Stimulated activated CD8-positive, alpha-beta memory T cell treated with anti-CD3 and anti-CD28 coated beads, Interleukin-7, amount 100 ng/mL, for 1 hour (primary cell): ENCODE data around the gene JPH4.
"Not testable (repeated sequence)": the region's sequence is repeated elsewhere in the genome, so short reads cannot be mapped to it uniquely, and the experiment has no call there.

Source experiments
- DNase-seq, 2 donors: peaks; one replicate each; pipeline ENCODE4 v3.0.0-alpha.2; 2020; ENCODE audit warnings: low read depth in 2 of 2

Gene JPH4

DNA sequence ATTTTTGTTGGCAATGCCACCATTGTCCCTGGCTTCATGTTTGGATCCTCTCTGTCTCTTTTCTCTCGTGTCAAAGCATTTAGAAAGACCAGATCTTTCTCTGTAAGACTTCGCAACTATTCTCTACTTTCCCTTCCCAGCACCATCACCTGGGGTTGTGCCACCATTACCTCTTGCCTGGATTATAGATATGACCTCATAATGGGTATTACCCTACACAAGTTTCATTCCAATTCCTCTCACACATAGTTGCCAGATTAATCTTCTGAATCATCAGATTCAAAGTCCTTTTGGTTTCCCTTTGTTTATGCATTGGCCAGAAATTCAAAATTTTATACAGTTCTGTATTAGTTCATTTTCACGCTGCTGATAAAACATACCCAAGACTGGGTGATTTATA is 30.4 kb upstream of the JPH4 start:
- DNase-seq, result no peak

DNA sequence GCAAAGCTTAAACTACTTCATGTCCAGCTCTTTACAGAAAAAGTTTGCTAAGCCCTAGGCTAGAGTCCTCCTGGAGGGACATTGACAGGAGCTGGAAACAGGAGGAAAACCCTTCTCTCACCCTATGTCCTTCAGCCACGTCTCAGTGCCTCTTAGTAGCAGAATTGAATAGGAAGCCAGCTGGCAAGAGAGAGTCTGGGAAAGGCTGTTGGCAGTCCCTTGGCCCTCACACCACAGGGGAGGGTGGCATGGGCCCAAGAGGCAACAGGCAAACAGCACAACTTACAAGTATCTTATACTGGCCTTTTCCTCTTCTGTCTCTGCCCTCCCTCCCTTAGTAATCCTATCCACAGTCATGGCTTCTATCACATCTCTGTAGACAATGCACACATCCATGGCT is 29.9 kb upstream of the JPH4 start:
- no peak for DNase-seq

DNA sequence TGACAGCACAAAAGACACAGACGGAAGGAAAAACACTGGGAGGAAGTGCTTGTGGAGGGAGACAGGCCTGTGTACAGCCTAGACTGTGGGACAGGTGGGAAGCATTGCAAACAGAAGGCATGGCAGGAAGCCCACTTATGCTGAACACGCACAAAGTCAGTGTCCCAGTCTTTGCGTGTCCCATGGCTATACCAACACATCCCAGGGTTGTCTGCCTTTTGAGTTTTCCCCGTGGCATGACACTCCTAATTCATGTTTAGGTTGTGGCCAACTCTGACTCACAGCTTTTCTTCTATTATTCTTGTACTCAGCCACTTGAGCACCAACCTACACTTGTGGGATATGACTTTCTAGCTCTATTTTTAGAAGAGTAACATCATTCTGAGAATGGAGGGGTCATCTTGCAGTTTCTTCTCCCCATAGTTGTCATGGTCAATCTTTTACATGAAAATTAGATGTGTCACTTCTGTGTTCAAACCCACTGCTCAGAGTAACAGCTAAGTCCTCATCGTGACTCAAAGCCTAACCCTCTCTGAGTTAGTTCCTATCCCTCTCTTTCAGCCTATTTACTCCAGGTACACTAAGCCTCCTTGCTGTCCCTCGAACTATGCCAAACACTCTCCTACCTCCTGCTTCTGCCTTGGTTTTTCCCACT is 27.5 kb upstream of the JPH4 start:
- no peak for DNase-seq

DNA sequence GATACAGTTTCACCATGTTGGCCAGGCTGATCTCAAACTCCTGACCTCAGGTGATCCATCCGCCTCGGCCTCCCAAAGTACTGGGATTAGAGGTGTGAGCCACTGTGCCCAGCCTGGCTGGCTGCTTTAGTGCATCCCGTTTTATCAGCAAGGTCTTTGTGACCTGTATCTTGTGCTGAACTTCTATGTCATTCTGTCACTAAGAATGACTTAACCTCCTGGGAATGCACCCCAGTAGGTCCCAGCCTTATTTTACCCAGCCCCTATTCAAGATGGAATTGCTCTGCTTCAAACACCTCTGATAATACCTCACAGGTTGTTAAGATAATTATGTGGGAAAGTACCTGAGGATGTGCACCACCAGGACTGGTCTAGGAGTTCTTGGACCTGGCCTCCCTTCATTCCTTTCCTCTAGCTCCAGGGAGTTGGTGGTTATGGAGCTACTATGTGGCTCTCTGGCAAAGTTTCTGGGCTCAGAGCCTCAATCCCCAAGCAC is 26.1 kb upstream of the JPH4 start:
- no peak for DNase-seq

DNA sequence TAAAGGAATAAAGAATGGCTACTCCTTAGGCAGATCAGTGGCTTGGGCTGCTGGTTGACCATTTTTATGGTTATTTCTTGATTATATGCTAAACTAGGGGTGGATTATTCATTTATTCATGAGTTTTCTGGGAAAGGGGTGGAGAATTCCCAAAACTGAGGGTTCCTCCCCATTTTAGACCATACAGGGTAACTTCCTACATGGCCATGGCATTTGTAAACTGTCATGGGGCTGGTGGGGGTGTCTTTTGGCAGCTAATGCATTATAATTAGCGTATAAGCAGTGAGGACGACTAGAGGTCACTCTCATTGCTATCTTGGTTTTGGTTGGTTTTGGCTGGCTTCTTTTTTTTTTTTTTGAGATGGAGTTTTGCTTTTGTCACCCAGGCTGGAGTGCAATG is 25.6 kb upstream of the JPH4 start:
- no peak for DNase-seq

DNA sequence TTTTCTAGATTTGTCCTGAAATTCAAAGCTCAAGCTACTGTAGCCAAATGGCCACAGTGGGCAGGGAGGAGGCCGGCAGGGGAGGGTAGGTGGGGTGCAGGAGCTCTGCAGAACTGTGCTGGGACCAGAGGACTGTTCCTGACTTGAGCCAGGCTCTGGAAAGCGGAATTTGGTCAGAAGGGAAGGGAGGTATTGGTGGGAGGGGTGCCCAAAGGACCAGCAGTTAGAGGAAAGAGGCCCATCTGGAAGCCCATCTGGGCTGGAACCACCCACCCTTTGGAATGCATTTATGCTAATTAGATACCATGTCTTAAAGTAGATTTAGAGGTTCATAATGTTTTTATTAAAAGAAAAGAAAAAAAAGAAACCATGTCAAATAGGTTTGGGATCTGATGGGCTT is 24.5 kb upstream of the JPH4 start:
- no peak for DNase-seq

DNA sequence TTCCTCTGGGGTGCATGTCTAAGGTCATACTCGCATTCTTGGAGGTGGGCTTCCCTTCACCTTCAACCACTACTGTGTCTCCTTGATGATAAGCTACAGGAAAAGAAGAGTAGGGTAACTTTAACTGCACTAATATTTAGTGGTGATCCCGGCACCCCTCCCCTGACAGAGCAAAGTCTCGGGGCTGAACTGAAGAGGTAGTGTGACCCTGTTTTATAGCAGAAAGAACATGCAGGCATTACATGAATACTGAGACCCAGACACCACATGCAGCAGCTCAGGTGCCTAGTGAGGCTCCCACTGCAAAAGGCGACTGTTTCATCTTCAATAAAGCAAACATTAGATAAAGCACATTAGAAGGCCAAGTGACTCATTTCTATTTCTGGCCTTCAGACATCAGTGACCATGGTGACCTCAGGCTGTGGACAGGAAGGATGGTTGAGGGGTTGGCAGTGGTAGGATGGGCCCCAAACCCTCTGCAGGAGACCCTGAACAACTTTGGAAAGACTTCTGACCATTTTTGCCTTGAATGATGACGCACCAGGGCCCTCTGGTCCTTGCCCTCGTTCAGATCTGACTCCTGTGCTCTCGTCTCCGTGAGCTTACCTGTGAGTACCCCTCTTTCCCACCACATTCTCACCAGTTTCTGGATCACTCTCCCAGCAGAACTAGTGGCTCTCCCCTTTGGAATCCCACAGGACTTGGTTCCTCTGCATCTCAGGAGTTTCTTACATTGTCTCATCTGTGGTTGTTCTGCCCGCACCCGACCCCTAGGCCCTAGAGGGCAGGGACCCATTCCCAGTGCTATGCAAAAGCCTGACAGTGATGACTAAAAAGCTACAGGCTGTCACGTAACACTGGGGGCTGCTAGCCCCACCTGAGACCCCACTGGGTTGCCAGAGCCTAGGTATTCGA is 23.8 kb upstream of the JPH4 start:
- DNase-seq, result no peak

DNA sequence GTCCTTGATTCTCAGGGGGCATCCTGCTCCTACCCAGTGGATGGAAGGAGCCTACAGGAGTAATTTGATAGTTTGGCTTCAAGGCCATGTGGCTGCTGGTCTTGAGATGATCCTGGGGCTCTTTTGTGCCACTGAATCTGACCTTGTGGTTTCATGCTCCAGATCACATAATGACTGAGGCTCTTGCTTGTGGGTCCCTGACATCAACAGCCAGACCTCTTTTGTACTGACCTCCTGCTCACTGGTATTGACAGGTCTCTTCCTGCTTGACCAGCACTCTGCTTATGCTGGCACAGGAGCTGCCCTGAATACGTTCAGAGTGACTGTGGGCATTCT is 23.2 kb upstream of the JPH4 start:
- DNase-seq, result no peak

DNA sequence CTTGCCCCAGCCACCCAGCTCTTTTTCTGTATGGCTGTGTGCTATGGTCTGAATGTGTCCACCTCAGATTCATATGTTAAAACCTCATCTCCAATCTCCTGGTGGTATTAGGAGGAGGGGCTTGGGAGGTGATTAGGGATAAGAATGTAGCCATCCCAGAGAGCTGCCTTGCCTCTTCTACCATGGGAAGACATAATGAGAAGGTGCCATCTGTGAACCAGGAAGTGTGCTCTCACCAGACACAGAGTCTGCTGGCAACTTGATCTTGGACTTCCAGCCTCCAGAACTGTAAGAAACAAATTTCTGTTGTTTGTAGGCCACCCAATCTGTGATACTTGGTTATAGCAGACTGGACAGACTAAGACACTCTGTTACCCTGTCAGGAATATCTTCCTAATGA is 22.8 kb upstream of the JPH4 start:
- no peak for DNase-seq

DNA sequence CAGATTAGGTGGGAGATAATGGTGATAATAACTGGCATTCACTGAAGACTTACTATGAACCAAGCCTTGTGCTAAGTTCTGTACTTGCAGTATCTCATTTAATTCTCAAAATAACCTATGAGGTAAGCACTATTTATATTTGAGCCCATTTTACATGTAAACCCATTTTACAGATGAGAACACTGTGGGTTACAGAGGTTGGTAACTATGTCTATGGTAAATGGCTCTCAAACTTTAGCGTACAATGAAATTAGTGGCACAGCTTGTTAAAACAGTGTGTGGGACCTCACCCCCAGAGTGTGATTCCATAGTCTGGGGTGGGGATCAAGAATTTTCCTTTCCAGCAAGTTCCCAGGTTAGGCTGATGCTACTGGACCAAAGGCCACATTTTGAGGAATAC is 22.2 kb upstream of the JPH4 start:
- DNase-seq, result no peak

DNA sequence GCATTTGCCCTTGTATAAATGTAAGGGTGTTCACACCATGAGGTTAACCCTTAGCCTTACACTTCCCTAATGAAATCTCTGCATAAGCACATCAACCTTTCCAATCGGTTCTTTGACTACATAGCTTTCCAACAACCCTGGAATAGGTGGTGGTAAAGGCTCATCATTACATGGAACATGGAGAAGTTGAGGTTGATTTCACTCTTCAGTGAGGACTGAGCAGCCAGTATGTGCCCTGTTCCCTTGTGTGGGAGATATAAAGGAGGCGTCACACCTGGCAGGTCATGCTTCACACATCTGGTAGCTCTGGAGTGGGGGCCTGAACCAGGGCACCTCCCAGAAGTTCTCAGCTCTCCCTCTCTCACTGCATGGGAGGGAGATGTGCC is 21.7 kb upstream of the JPH4 start:
- no peak for DNase-seq

DNA sequence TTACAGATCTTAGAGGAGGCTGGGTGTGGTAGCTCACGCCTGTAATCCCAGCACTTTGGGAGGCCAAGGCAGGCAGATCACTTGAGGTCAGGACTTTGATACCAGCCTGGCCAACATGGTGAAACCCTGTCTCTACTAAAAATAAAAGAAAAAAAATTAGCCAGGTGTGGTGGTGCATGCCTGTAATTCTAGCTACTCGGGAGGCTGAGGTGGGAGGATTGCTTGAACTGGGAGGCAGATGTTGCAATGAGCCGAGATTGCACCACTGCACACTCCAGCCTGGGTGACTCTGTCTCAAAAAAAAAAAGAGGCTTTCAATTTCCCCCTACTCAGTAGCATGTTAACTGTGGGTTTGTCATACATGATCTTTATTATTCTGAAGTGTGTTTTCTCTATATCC is 15.6 kb upstream of the JPH4 start:
- DNase-seq, result not testable (repeated sequence)

DNA sequence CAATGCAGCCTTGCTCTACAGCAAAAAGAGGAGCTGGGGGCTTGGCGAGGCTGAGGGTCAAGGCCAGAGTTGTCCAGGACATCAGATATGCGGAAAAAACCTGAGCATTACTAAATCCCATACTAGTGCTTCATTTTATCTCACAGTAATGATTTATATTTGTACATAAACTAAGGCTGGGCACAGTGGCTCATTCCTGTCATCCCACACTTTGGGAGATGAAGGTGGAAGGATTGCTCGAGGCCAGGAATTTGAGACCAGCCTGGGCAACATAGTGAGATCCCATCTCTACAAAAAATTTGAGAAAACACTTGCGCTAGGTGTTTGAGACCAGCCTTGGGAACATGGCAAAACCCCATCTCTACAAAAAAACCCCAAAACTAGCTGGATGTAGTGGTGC is 11.6 kb upstream of the JPH4 start:
- DNase-seq, result no peak

DNA sequence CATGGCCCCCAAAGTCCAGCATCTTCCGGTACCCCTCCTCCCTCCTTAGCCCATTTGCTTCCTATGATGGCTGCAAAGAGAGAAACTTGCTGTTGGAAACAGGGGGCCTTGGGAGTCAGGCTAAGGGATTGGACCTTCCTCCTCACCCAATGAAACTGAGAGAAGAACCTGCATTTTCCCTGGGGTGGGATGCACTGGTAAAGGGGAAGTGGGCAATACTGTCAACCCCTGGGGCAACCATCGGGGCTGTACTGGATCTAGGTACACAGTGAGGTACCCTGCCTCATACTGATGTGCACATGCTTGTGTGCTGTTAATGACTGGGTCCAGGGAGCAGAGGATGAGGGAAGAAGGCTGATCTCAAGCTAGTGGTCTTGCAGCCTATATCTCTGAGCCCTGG is 11.0 kb upstream of the JPH4 start:
- DNase-seq, result no peak

DNA sequence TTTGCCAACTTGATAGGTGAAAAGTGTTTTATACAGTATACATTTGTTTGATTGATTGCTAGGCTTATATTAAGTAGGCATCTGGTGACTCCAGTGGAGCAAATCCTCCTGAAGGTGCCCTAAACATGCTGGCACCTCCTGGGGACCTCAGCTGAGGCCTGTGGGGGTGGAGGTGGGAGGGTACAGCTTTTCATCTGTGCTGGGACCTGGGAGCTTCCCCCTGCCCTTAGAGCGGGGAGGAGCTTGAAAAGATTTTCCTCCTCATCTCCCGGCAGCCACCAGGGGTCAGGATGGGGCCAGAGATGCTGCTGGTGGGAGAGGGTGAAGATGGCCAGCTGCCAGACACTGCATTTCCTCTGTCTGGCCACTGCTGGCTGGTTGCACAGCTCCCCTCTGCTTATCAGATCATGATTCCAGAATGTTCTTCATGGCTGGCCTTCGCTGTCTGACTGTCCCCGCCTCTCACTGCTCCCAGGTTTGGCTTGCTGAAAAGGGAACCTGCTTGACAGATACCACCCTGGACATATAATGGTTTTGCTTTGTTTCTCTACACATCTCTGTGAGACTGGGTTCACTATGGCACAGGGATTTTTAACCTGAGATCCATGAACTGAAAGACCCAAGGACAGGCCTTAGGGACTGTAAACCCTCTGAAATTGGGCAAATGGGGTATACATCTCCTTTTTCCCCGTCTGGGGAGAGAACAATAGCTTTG is 10.5 kb upstream of the JPH4 start:
- DNase-seq, result peak; percentile 56 to 67

DNA sequence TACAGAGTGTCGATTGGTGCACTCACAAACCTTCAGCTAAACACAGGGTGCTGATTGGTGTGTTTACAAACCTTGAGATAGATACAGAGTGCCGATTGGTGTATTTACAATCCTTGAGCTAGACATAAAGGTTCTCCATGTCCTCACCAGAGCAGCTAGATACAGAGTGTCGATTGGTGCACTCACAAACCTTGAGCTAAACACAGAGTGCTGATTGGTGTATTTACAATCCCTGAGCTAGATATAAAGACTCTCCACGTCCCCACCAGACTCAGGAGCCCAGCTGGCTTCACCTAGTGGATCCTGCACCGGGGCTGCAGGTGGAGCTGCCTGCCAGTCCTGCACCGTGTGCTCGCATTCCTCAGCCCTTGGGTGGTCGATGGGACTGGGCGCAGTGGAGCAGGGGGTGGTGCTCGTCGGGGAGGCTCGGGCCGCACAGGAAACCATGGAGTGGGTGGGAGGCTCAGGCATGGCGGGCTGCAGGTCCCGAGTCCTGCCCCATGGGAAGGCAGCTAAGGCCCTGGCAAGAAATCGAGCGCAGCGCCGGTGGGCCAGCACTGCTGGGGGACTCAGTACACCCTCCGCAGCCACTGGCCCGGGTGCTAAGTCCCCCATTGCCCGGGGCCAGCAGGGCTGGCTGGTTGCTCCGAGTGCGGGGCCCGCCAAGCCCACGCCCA is 6.1 kb upstream of the JPH4 start:
- DNase-seq, result not testable (repeated sequence)

DNA sequence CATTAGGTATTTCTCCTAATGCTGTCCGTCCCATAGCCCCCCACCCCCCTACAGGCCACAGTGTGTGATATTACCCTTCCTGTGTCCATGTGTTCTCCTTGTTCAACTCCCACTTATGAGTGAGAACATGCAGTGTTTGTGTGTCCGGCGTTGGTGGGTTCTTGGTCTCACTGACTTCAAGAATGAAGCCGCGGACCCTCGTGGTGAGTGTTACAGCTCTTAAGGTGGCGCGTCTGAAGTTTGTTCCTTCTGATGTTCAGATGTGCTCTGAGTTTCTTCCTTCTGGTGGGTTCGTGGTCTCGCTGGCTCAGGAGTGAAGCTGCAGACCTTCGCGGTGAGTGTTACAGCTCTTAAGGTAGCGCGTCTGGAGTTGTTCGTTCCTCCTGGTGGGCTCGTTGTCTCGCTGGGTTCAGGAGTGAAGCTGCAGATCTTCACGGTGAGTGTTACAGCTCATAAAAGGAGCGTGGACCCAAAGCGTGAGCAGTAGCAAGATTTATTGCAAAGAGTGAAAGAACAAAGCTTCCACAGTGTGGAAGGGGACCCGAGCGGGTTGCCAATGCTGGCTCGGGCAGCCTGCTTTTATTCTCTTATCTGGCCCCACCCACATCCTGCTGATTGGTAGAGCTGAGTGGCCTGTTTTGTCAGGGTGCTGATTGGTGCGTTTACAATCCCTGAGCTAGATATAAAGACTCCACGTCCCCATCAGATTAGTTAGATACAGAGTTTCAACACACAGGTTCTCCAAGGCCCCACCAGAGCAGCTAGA is 5.4 kb upstream of the JPH4 start:
- DNase-seq, result not testable (repeated sequence)

DNA sequence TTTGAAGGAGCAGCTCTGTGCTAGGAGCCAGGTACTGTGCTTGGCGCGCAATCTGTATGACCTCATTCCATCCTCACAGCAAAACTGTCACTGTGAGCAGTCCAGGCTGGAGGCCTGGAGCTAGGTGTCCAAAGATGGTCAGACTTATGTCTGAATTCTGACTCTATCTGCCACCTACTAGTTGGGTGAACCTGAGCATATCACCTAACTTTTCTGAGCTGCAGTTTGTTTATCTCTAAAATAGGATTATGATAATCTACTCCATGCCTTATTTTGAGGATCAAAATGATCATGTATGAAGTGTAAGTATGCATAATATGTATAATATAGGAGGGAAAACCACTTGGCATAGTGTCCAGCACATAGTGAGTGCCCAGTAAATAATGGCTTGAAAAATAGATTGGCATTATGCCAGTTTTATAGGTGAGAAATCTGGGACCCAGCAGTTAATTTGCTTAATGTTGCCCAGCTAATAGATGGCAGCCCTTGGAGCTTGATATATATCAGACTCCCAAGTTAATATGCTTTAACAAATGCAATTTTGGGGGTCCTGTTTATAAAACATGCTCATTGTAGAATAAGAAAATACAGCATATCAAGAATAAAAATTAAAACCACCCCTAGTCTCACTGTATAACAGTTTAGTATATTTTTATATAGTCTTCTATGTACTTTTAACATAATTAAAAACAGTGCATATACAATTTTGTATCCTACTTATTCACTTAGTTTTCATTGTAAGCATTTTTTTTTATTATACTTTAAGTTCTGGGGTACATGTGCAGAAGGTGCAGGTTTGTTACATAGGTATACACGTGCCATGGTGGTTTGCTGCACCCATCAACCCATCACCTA is 4.5 kb upstream of the JPH4 start:
- DNase-seq, result no peak

DNA sequence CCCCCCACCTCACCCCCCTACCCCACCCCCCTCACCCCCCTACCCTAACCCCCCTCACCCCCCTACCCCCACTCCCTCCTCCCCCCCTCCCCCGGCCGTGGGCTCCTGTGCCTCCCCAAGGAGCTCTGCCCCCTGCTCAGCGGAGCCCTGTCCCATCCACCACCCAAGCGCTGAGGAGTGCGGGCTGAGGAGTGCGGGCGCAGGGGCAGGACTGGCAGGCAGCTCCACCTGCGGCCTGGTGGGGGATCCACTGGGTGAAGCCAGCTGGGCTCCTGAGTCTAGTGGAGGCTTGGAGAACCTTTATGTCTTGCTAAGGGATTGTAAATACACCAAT is 2.3 kb upstream of the JPH4 start:
- DNase-seq, result no peak

DNA sequence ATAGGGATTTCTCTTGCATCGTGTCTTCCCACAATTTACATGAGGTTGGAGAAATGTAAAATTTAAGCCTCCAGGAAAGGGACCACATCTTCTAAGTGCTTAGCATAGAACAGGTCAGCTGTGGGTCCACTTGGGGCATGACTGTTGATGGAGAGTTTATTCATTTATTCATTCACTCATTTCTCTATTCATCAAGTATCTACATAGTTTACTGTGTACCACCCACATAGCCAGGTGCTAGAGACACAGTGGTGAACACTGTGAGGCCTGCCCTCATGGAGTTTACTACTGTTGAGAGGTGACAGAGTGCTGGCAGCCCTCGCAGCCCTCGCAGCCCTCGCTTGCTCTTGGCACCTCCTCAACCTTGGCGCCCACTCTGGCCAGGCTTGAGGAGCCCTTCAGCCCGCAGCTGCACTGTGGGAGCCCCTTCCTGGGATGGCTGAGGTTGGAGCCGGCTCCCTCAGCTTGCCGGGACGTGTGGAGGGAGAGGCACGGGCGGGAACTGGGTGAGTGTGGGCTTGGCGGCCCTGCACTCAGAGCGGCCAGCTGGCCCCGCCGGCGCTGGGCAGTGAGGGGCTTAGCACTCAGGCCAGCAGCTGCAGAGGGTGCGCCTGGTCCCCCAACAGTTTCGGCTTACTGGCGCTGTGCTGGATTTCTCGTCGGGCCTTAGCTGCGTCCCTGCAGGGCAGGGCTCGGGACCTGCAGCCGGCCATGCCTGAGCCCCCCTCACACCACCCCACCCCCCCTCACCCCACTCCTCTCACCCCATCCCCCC is 1.7 kb upstream of the JPH4 start:
- DNase-seq, result no peak
